NCI-H748 (cell line): ENCODE measurements around the gene BRINP3.

Experiments
- DNase-seq: peaks from one replicate; lab custom pipeline; 2025; ENCODE audit not compliant: unreplicated experiment; lab: John Stamatoyannopoulos, UW

Gene BRINP3

DNA sequence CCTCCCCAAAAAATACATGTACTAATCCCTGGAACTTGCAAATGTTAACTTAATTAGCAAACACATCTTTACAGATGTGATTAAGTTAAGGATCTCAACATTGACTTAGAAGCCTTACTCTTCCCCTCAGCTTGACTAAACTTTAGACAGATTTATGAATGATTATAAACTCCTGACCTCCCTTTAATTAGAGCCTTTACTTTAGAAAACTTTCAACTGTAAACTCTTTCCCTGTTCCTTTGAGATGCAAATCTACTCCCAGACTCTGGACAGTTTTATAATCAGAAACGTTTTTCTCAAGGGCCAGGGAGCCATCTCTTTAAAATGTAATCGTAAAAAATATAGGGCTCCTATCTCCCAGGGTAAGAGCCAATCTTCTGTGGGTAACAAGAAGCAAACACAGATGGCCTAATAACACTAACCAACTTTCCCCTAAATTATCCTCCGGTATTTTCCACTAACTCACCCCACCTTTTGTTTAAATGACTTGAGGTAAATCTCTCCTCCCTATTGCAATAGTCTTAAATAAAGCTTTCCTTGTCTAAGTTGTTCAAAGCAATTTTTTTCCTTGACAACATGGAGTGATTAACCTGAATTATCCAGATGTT, 284.1 kb downstream of the BRINP3 start:
- no peak for DNase-seq

DNA sequence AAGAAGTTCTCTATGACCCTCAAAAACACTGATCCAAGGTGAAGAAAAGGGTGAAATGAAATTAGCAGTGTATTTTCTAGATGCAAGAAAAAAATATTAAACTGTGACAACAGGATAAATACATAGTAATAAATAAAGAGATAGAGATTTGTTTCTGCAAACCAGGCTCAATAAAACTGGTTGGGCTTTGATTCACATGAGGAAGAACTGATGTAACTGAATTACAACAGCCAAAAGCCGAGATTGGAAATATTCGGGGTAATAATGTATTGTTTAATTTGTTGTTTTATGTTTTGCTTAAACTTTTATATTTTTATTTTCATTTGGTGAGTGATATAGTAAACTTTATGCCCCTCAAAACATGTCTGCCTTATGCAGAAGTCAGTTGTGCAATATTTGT, 285.0 kb downstream of the BRINP3 start:
- DNase-seq: no peak

DNA sequence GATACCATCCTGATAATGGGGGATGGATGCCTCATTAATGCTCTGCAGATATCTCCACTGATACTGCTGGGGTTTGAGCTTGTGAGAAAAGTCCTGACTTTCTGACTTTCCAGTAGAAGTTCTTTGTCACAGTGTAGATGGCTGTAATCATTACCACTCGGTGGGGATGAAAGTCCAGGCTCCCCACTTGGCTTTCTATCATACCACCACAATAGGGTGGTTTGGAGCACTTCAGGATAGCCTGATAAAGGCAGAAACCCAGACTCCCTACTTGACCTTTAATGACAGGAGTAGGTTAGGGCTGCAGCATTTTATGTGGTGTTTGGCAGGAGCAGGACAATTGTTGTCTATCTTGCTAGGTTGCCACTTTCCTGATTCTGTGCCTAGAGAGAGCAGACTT, 294.1 kb downstream of the BRINP3 start:
- no peak for DNase-seq

DNA sequence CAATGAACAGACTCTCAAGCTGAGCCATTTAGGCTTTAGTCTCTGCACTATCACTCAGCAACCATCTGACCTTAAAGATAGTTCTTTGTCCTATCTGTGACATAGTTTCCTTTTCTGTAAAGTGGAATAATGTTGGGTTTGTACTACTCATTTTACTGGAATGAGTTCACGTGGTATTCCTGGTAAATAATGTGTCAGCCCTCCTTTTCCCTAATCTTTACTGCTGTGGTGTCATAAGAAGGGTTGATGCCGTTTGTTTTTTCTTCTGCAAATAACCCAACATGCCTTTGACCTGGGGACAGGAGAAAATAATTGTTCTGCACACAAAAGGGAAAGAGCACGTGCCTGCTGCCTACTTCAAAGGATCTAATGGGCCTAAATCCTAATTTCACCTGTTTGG, 297.8 kb downstream of the BRINP3 start:
- peak; percentile 48 for DNase-seq

DNA sequence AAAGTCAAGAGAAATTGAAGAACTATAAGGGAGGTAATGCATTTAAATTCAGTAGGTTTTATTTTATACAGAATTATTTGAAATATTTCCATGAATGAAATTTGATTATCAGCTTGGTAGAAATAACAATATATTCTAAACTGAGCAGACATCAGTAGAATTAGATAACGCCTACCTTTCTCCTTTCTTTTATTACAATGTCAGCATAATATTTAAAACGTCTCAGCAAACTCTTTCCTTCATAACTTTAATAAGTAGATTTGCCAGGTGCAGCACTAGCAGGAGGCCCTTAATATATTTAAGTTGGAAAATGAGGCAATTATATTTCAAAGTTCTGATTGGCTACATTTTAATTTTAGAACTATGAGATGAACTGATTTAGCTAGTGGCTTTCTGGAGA, 298.8 kb downstream of the BRINP3 start:
- no peak for DNase-seq

DNA sequence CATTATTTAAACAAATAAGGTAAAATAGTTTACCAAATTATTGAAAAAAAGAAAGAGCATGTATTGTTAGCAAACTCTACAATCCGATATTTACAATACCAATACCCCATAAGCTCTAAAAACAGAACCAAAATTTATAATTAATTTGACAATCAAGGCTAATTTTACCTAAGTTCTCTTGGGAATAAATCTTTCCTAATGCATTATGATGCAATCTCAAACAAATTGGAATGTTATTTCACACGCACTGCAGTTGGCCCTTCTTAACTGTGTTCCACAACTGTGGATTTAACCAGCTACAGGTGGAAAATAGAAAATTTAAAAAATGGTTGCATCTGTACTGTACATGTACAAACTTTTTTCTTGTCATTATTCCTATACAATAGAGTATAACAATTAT, 300.1 kb downstream of the BRINP3 start:
- no peak for DNase-seq

DNA sequence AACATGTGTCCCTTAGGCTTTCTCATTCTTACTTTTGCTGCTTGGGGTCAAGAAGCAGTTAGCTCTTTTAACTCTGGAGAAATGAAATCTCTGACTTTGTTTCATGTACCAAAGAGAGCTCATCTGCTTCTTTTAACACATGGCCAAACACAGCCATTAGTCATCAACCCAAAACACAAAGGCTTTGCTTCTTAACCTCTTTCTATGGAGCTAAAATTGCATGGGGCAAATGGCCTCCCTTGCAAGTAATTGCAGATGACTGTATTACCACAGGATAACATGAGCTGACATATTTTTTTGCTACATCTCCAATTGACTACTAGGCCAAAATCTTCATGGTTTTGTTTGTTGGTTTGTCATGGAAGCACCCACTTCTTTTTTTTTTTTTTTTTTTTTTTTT, 300.9 kb downstream of the BRINP3 start:
- no peak for DNase-seq

DNA sequence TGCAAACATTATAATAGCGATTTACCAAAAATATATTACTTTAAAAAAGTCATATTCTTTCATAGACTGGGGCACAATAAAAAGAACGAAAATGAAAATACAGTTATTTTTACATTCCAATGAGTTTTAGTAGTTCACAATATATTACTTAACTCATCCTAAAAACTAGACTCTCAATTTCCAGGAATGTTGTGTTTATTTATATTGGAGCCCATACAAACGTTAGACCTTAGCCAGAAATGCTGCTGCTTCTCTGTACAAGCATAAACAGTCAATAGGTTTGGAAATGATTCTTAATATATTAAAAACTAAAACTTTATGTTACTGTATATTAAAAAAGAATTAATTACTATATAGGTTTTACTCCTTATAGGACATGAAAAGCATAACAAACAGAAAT, 302.3 kb downstream of the BRINP3 start:
- no peak for DNase-seq

DNA sequence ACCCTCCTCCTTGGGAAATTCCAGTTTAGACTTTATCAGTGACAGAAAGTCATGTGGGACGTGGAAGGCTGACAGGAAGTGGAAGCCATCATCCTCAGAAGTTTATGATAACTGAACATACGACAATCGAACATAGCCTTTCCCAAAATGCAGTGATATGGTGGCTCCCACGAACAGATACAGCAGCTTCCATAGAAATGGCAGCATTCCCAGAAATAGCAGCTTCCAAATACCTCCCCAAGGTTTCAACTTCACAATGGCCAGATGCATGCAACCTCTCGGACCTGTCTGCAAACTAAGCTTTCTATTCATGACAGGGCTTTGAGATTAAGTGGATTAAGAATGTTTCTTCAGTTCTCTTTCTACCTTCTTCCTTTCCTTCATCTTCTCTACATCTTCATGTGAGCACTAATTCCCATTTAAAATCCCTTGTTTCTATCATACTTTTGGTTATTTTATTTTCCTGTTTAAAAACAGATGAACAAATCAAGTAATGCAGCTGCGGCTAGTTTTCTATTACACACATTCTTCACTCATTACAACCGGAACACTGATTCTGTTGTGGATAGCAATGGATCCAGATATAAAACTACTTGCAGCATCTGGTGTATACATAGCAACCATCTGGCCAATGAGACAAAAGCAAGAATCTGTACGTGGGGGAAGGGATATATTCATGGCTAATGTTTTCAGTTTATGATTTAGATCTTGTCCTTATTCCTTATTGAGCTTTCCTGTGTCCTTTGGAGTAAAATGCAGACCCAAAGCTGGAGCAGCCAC, 304.8 kb downstream of the BRINP3 start:
- no peak for DNase-seq

DNA sequence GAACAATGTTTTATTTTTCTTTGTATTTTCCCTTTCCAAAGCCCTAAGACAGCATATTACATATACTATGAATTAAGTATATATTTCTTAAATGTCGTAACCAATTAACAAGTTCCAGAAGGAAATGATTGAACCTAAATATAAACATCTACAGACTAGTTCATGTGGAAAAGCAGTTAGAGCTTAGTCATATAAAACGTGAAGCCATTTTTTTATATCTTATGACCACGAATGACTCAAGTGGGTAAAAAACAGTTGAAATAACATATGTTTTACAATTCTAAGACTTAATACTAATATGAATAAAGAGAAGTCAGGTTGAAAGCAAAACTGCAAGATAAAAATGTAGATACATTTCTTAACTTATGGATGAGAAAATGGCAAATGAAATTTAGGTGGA, 307.3 kb downstream of the BRINP3 start:
- DNase-seq: no peak

DNA sequence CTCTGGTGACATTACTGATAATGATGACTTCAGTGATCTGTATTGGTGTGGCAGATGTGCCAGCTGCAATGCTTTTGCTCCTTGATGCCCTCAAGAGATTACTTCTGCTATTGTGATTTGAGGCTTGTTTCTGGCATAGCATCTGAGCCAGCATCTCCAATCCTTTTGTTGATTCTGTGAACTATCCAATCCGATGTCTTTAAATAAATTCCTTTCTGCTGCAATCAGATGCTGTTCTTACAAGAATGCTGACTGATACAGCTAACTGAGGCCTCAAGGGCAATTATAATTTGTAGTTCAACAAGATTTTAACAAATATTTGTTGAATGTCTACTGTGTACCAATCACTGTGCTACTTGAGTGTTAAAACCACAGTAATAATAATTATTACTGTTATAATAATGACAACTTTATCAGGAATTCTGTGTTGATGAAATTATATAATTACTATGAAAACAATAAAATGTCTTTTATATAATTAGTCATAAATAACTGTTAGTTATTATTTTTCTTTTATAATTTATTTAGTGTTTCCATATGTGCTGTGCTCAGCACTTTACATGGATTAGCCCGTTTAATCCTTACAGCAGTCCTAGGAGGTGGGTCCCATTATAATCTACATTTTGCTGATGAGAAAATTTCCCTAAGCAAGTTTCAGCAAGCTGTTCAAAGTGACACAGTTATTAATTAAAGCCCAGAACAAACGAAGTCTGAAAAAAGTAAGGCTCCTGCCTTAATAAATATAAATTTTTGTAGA, 308.2 kb downstream of the BRINP3 start:
- DNase-seq: no peak

DNA sequence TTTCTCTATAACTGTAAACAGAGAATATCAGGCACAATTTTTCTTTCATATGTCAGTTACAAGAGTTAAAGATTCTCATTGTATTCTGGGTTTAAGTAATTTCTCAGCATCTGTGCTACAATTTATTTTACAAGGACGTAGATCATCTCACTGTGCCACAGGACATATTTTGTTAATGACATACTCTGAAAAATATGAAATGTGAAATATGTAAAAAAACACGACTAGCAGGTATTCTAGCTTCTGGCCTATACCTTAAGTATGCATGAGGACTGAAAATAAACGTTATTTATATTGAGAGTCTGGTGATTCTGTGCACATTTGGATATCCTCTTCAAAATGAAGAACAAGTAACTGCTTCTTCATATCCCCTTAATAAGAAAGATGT, 308.8 kb downstream of the BRINP3 start:
- no peak for DNase-seq

DNA sequence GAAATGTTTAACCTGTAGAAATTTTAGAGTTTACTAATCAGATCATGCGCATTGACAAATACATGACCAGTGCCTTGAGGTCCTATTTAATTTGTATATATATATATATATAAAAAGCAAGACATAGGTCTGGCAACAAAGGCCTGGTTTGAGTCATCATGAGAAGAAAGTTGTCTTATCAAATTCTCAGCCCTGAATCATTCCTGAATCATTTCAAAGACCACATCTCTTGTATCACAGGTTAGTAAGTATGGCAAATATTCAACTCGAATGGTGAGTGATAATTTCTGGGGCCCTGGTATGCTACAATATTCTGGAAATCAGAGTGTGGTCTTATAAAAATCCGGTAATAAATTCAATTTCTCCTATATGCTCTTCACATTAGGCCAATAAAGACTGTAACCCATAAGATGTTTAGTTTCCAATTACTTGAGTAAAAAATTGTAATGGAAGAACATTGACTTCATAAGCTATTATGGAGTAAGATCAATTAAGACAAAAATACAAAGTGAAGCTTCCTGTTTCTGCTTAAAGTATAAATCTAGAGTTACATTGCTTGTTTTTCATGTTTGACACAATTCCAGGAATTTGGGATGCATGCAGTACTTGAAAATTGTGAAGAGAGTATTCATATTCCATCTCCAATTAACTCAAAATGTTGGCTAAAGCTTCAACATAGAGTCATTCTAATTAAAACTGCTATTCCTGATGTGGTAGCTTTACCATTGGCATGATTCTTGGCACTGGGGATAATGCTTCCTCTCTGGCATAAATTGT, 309.4 kb downstream of the BRINP3 start:
- DNase-seq: no peak

DNA sequence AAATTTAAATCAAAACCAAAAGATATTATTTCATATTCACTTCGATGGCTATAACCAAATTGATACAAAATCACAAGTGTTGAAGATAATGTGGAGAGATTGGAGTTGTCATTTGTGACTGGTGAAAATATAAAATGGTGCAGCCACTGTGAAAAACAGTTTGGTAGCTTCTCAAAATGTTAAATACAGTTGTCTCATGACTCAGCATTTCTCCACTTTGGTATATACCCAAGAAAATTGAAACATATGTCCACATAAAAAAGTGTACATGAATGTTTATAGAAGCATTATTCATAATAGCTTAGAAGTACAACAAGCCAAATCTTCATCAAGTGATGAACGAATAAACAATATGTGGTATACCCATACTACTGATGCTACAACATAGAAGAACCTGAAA, 318.5 kb downstream of the BRINP3 start:
- no peak for DNase-seq

DNA sequence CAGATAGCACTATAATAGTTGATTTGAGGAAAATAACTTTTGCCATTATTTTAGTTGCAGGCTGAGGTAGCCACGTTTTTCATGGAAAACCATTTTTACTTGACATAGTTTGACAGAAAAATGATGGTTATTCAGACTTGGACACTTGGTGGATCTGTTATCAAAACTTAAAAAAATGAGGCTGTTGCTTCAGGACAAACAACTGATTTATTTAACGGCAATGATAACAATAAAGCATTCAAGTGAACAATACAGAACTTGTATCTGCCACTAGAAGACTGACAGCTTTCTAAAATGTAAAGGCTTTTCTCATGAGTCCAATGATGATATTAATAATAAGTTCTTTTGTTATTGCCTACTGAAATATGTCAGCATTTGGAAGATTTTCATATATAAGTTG, 322.9 kb downstream of the BRINP3 start:
- DNase-seq: no peak

DNA sequence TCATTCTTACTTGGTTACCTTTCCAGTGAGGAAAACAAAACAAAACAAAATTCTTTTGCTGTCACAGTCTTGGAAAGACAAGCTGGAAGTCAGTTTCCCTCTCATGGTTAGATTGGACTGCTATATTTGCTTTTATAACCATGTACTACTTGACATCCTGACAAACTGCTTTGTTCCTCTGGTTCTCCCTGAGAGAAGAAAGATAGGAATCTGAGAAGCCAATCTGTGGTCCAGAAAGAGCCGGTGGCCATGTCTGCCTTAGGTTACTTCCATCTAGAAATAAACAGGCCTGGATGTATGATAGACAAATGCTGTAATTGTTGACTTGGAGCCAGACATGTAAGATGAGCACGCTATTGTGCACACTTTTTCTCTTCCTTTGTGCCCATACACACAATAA, 330.0 kb downstream of the BRINP3 start:
- DNase-seq: no peak

DNA sequence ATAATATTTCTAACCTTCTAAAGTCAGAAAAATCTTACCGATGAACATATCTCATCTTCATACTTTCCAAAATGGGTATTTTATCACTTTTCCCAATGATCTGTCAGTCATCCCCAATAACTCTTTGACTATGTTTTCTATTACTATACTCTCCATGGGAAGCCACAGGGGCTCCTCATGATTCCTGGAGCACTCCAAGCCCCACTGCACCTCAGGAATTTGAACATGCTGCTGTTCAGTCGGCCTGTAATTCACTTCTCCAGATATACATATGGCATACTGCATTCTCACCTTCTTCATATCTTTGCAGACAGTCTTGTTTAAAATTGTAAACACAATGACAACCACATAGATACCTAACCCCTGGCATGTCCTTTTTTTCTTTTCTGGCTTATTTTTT, 333.0 kb downstream of the BRINP3 start:
- no peak for DNase-seq

DNA sequence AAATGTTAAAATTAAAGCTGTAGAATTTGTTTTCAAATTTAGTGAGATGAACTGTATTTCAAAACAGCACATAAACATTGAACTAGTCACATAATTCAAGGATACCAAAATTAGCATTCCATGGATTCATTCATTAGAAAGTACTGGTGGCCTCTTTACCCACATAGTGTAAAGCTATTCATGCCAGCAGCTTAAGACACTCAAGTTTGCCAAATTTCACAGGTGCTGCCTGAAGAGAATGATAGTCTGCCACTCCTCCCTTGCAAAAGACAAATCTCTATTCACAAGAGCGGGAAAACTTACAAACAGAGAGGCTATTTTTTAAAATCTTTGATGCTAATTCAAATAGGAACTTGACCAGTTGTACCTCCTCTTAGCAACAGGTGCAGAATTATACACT, 337.0 kb downstream of the BRINP3 start:
- DNase-seq: no peak

DNA sequence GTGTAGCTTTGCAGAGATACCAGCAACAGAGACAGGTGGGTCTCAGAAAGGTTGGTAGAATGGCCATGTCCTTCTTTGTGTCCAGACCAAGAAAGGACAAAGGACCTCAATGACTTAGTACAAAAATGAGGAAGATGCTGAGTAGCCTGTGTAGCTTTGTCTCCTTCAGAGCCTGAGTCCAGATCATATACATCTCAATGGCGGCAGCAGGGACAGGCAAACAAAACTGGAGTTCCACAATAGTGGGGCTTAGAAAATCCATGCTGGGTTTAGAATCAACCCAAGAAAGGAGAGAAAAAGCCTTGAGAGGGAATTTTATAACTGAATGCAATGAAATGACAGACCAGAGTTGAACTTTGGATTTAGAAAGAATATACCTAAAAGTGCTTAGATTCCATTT, 339.0 kb downstream of the BRINP3 start:
- no peak for DNase-seq

DNA sequence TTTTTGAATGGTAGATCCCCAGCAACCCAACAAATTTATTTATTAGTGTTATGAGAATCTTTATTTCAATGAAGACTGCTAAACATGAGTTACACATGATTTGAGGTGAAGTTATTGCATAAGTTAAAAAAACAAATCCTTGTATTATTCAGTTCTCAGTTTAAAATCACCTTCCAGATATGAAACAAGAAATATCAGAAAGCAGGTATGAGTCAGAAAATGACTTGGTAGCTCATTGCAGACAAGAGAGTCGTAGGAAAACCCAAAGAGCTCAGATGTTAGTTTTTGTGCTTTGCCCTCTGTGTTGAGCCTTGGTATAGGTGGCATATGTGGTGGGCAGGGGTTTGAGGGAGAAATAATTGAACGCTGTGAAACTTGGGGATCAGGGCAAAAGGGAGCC, 339.4 kb downstream of the BRINP3 start:
- no peak for DNase-seq

DNA sequence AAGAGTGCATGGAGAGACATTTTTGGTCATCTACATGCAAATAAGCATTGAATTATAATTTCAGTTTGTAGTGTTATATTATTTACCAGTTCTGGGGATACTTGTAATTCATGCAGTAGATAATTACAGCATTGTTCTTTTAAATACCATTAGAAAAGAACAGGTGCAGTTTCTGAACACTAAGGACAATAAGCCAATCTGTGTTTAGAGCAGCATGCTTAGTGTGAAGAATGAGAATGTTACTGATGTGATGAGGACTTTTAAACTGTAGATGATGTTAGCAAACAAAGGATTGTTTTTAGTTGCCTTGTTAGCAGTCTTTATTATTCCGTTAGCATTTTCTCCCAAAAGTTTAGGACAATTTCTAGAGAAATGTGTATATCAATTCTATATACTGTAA, 348.3 kb downstream of the BRINP3 start:
- peak; percentile 44 for DNase-seq

DNA sequence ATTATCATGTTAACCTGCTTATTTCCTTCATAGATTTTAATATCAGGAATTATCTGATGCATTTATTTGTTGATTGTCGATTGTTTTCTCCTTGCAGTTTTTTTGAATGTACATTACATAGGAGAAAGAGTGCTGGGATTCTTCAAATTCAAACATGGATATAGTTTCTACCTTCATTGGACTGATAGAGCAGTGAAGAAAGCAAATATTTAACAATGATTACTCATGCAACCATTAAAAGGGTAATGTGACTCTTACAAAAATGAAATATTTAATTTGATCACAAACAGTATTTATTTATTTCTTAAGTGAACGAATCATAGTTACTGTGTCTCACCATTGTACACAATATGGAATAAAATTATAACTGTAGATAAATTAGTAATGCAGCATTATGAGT, 350.9 kb downstream of the BRINP3 start:
- DNase-seq: peak; percentile 20
